ENCODE results near the gene ARHGAP42.

GRCh38 chr11:100680070-100680469 lies 7.0 kb upstream of the ARHGAP42 start:
- no peak for TF ChIP-seq REST (IDR thresholded peaks at IDR 0.05)
- no peak for TF ChIP-seq CTCF (IDR thresholded peaks at IDR 0.05; ENCODE audit: low read depth, low read length, missing input control)
- no peak for TF ChIP-seq MAX (IDR thresholded peaks at IDR 0.05)
- no peak for TF ChIP-seq RAD21 (IDR thresholded peaks at IDR 0.05)
- no peak for TF ChIP-seq GABPA (IDR thresholded peaks at IDR 0.05 in 1 of 2, conservative IDR thresholded peaks at IDR 0.05 in 1 of 2)
- no peak for TF ChIP-seq RXRA (IDR thresholded peaks at IDR 0.05)
- no peak for TF ChIP-seq FOXA2 (IDR thresholded peaks at IDR 0.05)
- no peak for TF ChIP-seq HNF4G (IDR thresholded peaks at IDR 0.05)
- TF ChIP-seq, protein P1, sequence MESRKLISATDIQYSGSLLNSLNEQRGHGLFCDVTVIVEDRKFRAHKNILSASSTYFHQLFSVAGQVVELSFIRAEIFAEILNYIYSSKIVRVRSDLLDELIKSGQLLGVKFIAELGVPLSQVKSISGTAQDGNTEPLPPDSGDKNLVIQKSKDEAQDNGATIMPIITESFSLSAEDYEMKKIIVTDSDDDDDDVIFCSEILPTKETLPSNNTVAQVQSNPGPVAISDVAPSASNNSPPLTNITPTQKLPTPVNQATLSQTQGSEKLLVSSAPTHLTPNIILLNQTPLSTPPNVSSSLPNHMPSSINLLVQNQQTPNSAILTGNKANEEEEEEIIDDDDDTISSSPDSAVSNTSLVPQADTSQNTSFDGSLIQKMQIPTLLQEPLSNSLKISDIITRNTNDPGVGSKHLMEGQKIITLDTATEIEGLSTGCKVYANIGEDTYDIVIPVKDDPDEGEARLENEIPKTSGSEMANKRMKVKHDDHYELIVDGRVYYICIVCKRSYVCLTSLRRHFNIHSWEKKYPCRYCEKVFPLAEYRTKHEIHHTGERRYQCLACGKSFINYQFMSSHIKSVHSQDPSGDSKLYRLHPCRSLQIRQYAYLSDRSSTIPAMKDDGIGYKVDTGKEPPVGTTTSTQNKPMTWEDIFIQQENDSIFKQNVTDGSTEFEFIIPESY (IDR thresholded peaks at IDR 0.05): no peak
- TF ChIP-seq ATF3 (IDR thresholded peaks at IDR 0.05): no peak

Data from liver (tissue), 3 donors.